ENCODE measurements around the gene GPR176. TPM values are rescaled to one million over a fixed set of nuclear protein-coding genes. Genes with fewer than 3 reads are reported as not detected.

The GPR176 gene
- total RNA-seq, 1 experiment from 2014 or later = 1.7 TPM

DNA sequence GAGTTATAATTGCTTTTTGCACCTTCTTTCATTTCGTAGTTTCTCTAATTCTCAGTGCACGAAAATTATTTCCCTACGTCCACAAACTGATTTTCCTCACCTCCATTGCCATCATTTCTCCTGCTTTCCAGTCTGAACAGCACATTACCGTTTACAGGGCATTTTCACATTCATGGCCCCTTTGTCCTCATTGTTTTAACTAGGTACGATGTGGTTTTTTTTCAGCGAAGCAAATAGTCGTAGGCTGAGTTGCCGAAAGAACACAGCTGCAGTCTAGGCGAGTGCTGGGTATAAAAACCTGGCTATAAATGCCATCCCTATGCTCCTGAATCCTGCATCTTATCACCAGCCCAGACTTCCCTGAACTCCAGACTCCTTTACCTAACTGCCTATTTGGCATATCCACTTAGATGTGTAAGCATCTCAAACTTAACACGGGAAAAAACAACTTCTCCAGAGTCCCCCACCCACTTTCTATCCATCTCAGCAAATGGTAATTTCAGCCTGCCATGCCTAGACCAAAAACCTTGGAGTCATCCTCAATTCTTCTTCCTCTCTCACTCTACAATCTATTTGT, 136.7 kb downstream of the GPR176 start:
- no peak for DNase-seq (ENCODE audit: low spot score)

GRCh38 chr15:39782441-39783138, 137.5 kb downstream of the GPR176 start, which contains the start of gene FSIP1:
Gene FSIP1 (minus strand): TSS chr15:39782841. CDS start chr15:39776524, 6,317 bp downstream.
- DNase-seq (ENCODE audit: low spot score) = peak; percentile 98

- DNase-seq (ENCODE audit: low spot score) = no peak
These were observed 138.1 kb downstream of the GPR176 start for GRCh38 chr15:39781967-39782302.

DNA sequence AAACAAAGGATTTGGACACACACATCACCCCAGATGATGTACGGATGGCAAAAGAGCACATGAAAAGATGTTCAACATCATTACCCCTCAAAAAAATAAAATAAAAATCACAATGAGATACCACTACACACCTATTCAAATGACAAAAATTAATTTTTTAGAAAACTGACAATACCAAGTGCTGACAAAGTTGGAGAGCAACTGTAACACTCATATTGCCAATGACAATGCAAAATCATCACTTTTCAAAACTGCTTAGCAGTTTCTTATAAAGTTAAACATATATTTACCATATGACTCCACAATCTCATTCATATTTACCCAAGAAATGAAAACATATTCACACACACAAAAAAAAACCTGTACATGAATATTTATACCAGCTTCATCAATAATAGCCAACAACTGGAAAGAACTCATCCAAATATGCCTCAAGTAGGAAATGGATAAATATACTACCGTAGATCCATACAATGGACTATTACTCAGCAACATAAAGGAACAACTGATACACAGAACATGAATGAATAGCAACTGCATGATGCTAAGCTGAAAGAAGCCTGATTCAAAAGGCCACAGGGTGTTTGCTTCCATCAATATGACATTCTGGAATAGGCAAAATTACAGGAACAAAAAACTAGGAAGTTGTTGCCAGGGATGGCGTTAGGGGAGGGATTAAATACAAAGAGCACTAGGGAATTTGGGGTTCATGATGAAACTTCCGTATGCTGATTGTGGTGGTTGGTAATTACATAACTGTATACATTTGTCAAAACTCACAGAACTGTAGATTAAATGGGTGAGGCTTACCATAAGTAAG, 138.7 kb downstream of the GPR176 start:
- DNase-seq (ENCODE audit: low spot score) = no peak

DNA sequence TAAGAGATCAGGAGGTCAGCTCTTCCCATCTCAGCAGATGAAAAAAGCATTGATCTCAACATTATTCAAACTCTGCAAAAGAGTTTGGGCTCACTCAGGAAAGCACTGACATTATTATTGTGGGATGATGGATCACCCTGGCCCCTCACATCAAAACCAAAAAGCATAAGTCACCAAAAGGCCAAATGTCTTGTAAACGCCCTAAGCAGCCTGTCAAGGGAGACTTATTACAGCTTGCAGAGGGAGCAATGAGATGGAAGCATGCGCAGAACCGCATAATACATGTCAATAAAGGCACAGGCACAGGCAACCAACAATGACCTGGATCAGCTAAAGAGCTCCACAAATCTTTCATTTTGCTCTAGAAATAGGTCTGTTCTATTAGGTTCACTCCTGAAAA, 142.0 kb downstream of the GPR176 start:
- no peak for DNase-seq (ENCODE audit: low spot score)

DNA sequence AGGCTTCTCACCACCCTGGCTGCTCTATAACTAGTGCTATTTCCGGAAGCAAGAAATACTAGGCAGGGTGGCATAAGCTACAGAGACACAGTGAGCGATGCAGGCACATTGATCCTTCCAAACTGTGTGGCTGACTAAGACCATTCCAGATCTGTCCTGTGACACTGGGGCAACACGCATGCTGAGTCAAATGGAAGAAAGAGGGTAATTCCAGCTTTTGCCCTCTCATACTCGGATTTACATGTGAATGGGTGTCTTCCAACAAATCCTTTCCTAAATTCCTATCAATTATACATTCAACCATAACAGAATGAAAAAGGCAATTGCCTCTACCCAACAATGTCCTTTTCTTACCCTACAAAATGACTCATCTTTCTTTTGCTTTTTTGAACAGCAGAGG, 142.6 kb downstream of the GPR176 start:
- DNase-seq (ENCODE audit: low spot score) = no peak

GRCh38 chr15:39776068-39776467, 144.0 kb downstream of the GPR176 start:
- DNase-seq (ENCODE audit: low spot score) = no peak

DNA sequence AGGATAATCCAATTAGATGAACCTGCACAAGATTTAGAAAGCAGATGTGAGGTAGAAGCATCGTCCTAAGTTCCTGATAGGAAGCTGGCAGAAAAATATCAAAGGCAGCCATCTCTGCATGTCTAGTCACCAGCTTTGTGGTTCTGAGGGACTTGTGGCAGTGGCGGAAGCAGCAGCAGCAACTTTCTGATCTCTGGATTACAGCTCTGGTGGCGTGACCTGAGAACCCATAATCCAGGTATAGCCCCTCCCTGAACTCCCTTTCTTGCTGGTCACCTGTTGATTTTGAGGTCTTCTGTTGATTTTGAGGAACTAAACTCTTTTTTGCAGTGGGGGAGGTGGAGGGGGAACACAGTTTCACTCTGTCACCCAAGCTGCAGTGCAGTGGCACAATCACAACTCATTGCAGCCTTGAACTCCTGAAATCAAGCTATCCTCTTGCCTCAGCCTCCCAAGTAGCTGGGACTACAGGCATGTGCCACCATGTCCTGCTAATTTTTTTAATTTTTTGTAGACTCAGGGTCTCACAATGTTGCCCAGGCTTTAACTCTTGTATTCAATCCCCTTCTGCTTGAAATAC, 145.3 kb downstream of the GPR176 start:
- no peak for DNase-seq (ENCODE audit: low spot score)

- DNase-seq (ENCODE audit: low spot score) = no peak
These were observed 149.0 kb downstream of the GPR176 start for GRCh38 chr15:39770748-39771689.

DNA sequence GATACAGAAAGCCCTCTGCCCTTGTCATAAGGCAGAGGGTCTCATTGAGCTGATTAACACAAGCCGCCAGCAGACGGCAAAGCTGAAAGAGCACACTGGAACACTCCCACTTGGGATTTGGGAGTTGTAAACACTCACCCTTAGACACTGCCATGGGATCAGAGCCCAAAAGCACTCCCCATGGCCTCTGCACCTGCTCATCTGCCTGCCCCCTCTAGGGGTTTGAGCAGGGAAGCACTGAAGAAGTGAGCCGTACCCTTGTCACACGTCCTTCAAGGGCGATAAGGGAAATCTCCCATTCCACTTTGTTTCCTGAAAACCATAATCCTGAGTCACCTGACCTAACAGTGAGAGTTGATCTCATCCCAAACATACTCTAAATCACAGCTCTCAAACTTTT, 152.1 kb downstream of the GPR176 start:
- no peak for DNase-seq (ENCODE audit: low spot score)

GRCh38 chr15:39761006-39761405, 159.1 kb downstream of the GPR176 start:
- no peak for DNase-seq (ENCODE audit: low spot score)

- peak; percentile 78 for DNase-seq (ENCODE audit: low spot score)
These were observed 163.1 kb downstream of the GPR176 start for GRCh38 chr15:39756806-39757522.

- DNase-seq (ENCODE audit: low spot score) = no peak
These were observed 167.1 kb downstream of the GPR176 start for GRCh38 chr15:39752991-39753390.

- no peak for DNase-seq (ENCODE audit: low spot score)
These were observed 167.8 kb downstream of the GPR176 start for GRCh38 chr15:39752246-39752645.

Small RNAs within 50 kb of the gene (small RNA-seq; reads per million reads assigned to genes)
- not detected for gene RF00019

Other genes starting within 250 kb of the GPR176 start
- gene FSIP1, start 137.4 kb downstream of the GPR176 start, total RNA-seq (2014; rRNA removed; shearing (Covaris generic)) = 0.48 and 2.1 TPM in 2 replicates
- gene EIF2AK4, start 13.8 kb upstream of the GPR176 start, total RNA-seq (2014; rRNA removed; shearing (Covaris generic)) = 10.4 and 12.4 TPM in 2 replicates
- gene SRP14, start 118.9 kb upstream of the GPR176 start, total RNA-seq (2014; rRNA removed; shearing (Covaris generic)) = 245 and 295 TPM in 2 replicates
- gene BMF, start 188.6 kb upstream of the GPR176 start, total RNA-seq (2014; rRNA removed; shearing (Covaris generic)) = 11.6 and 15.4 TPM in 2 replicates
- gene BUB1B, start 240.8 kb upstream of the GPR176 start, total RNA-seq (2014; rRNA removed; shearing (Covaris generic)) = 39.8 and 40.1 TPM in 2 replicates

All from HT-29 (cell line).